NCI-H345 treated with DMSO at 0.1 percent for 48 hours (cell line): ENCODE measurements around the gene NEK11.
"Not testable (repeated sequence)": the region's sequence is repeated elsewhere in the genome, so short reads cannot be mapped to it uniquely, and the experiment has no call there.

Source experiments
- DNase-seq: peaks from one replicate; lab custom pipeline; 2025; ENCODE audit not compliant: unreplicated experiment; lab: John Stamatoyannopoulos, UW

NEK11 gene

DNA sequence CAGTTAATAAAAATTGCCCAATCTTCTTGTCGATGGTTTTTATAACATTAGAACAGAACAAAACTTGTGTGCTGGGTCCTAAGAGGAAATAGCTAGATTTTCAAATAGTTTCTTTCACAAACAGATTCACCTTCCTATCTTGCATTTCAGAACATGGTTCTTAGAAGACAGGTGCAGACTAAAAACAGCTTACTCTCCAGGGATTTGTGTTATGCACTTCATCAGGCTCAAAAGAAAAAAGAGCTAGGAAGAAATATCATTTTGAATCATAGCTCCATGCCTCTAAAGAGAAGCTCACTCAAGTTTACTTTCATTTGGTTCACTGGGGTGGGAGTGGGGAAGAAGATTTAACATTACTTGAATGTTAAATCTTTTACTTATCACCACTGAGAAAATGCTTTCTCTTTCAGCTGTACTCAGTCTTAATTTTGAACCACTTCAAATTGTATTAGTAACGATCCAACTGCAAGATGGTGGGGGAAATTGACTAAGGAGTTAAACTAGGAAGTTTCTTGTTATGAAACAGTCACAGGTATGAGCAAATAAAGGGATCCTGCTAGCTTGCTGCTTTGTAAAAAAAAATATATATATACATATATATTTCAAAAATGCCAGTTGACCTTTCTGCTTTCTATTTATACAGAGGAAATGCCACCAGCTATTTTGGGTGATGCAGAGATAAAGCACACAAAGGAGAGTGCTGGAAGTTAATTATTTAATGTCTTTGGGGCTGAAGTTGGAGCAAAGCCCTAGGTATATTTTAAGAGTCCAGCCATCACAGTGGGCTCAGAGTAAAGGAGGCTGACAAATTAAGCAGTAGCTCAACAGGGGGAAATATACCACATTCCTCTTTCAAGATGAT is 326.6 kb downstream of the NEK11 start:
- DNase-seq = no peak

DNA sequence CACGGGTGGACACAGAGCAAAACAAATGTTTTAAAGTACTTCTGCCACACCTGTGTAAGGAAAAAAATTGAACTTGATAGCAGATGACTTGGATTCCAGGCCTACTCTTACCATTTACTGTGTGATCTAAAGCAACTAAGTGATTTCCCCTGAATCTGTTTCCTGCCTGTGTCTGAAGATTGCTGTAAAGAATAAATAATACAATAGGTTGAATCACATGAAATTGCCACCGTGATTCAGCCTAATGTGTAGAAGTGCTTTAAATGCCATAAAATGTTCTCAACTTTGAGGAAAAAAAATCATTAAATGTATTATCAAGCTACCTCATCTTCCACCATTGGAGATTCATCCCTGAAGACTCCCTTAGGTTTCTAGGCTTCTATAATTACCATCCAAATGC is 327.3 kb downstream of the NEK11 start:
- no peak for DNase-seq

DNA sequence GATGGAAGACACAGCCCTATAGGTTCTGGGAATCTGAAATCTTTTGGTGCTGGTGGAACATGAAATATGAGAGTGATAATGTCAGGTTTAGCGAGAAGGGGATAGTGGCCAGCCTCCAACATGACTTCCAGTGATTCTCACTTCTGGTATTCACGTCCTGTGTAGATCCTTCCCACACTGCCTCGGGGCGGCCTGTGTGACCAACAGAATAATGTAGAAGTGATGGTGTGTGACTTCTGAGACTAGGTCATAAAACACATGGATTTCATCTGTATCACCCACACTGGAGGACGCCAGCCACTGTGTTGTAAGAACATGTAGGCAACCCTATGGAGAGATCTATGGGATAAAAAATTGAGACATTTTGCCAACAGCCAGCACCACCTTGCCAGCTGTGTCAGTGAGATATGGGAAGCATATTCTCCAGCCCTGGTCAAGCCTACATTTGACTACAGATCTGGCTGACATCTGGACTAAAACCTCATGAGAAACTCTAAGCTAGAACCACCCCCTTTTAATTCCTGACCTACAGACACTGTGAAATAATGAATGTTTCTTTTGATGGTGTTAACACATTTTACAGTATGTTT is 329.4 kb downstream of the NEK11 start:
- DNase-seq = no peak

DNA sequence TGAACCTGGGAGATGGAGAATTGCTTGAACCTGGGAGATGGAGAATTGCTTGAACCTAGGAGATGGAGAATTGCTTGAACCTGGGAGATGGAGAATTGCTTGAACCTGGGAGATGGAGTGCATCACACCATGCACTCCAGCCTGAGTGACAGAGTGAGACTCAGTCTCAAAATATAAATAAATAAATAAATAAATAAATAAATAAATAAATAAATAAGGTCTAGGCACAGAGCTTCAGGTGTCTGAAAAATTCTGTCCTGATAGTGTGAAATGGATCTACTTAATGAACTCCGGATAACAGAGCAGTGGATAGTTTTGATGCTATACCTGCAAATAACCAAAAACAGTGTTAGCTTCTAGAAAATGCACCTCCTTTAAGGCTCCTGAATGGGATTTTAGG is 330.6 kb downstream of the NEK11 start:
- DNase-seq = no peak

DNA sequence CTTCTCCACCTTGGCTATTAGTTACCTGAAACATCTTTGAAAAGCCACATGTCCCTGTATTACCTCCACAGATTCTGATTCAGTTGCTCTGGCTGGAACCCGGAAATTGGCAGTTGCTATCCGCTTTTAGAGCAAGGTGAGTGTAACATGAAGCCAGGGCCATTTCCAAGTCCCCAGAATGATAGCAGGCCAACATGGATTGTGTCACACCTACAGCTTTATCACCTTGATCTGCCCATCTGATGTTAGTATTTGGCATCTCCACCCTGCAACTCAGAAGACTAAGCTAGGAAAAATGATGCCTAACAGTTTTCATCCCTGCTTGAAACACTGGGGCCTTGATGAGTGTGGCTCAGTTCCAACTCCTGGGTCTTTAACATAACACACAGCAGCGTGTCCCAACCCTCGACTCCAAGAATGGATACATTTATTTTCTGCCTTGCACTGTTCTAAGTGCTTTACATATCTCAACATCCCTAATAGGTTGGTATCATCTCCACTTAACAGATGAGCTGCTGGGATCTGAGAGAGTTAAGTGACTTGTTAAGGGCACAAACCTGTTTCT is 333.6 kb downstream of the NEK11 start:
- no peak for DNase-seq

DNA sequence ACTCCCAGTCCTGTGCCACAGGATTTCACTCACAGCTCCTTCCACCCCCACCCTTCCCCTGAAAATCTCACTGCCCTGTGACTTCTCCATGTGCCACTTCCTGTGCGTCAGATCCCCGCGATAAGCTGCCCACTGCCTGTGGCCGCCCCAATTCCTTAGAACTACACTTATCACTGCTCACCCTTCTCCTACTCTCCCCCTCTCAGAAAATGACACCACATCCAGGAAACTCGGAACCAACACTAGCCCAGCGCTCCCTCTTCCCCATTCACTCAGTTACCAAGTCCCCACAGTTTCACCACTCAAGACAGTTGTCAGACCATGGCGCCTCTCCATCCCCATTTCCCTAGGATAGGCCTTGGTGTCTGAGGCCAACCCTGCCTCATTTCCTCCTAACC is 334.4 kb downstream of the NEK11 start:
- not testable (repeated sequence) for DNase-seq

DNA sequence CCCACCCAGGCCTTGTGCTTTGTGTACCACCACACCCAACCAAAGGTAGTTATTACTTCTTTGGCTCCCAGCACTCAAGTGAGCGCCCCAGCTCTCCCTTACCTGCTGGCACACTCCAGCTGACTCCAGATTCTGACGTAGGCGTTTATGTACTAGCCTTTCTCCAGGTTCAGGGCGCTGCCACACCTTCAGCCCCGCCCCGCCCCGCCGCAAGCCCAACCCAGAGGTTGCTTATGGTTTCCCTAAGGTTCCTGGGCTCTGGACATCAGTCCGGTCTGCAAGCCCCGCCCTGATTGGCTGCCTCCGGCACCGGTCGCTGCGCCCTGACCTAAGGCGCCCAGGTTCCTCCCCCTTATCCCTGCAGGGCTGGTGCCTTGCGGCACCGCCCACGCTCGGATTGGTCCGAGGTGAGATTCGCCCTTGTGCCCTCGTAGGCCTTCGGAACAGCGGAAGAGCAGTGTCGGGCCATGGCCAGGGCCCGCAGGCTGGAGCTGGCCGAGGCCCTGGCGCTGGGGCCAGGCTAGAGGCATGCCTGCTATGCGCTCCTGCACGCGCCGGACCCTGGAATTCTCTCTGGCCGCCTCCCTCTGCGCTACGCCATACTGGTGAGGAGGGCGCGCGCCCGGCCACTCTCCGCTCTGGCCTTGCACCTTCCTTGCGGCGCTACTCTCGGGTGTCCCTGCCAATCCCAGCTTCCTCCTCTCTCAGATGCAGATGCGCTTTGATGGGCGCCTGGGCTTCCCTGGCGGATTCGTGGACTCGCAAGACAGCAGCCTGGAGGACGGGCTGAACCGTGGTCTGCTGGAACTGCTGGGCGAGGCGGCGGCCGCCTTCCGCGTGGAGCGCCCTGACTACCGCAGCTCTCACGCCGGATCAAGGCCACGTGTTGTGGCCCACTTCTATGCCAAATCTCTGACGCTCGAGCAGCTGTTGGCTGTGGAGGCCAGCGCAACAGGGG is 335.1 kb downstream of the NEK11 start:
- DNase-seq = no peak

DNA sequence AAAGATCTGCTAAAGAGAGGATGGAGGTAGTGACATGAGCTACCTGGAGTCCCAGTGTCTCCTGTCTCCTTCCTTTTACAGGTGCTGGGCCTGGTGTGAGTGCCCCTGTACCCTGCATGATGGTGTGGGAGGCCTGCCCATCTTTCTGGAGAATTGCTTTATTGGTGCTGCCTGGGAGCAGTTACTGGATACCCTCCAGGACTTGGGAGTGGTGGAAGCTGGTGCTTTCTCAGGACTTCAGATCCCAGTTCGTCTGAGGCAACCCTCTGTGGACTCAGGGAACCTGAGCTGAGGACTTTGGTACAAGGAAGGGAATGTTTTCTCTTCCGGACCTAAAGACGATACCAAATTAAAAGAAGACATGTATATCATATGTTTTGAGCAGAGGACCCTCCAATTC is 336.6 kb downstream of the NEK11 start:
- DNase-seq = no peak

DNA sequence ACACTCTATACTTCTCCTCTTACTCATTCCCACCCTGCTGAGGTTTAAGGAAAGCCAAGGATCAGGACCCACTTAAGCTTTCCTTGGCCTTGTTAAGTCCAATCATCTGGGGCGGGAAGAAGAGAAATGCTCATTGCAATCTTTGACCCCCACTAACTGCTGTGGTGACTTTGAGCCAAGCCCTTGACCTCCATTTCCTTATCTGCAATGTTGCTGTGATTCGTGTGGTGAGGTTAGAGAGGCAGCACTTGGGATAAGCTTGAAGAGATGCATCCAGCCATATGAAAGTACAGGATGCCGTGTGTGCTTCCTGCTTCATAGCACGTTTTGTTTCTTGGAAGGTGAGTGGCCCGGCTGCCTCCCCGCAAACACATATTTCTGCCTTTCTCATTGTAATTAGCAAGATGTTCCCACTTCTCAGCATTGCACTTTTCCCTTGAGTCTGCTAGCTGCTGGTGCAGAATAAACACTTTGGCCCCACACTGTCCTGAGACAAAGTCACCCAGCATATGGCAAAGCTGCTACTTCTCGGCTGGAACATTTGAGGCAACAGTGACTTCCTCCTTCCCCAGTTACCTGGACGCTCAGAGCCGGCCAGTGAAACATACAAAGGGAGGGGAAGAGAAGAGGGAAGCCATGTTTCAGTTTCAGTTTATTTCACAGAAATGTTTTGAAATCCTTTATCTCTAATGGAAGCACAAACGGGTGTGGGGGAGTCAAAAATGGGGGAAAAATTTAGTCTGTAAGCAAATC is 344.4 kb downstream of the NEK11 start:
- DNase-seq = no peak

DNA sequence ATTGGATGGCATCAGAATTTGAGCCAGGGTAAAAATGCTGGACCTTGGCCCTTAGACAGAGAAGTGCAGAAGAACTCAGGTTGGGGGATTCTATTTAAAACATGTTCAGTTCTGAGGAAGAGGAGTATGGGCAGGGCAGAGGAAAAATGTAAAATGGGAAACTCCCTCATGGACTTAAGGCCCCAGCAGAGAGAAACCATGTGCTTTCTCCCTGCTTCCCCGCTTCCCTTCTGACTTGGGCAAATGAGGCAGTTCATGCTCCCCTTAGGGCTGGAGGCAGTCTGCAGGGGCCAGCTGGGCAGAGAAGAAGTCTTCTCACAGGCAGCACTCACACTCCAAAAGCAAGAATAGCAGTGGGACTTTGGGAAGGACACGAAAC is 345.0 kb downstream of the NEK11 start:
- DNase-seq = no peak

DNA sequence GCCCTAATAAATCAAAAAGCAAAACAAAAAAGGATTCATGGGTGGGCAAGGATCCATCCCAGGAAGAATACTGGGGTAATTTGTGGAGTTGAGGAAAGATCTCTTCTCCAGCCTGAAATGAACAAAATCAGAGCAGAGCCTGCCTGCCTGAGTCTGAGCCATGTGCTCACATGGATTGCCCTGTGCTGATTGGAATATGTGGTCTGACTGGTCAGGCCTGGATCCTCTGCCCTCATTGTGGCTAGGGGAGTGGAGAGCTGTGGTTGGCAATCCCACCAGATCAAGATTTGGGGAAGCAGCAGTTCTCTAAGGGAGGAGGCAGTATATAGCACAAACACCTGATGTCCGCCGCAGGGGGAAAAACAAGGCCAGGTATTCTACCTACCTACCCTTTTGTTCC is 348.1 kb downstream of the NEK11 start:
- DNase-seq = no peak

DNA sequence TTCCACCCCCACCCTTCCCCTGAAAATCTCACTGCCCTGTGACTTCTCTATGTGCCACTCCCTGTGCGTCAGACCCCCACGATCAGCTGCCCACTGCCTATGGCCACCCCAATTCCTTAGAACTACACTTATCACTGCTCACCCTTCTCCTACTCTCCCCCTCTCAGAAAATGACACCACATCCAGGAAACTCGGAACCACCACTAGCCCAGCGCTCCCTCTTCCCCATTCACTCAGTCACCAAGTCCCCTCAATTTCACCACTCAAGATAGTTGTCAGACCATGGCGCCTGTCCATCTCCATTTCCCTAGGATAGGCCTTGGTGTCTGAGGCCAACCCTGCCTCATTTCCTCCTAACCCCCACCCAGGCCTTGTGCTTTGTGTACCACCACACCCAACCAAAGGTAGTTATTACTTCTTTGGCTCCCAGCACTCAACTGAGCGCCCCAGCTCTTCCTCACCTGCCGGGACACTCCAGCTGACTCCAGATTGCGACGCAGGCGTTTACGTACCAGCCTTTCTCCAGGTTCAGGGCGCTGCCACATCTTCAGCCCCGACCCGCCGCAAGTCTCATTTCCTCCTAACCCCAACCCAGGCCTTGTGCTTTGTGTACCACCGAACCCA is 354.3 kb downstream of the NEK11 start:
- not testable (repeated sequence) for DNase-seq

DNA sequence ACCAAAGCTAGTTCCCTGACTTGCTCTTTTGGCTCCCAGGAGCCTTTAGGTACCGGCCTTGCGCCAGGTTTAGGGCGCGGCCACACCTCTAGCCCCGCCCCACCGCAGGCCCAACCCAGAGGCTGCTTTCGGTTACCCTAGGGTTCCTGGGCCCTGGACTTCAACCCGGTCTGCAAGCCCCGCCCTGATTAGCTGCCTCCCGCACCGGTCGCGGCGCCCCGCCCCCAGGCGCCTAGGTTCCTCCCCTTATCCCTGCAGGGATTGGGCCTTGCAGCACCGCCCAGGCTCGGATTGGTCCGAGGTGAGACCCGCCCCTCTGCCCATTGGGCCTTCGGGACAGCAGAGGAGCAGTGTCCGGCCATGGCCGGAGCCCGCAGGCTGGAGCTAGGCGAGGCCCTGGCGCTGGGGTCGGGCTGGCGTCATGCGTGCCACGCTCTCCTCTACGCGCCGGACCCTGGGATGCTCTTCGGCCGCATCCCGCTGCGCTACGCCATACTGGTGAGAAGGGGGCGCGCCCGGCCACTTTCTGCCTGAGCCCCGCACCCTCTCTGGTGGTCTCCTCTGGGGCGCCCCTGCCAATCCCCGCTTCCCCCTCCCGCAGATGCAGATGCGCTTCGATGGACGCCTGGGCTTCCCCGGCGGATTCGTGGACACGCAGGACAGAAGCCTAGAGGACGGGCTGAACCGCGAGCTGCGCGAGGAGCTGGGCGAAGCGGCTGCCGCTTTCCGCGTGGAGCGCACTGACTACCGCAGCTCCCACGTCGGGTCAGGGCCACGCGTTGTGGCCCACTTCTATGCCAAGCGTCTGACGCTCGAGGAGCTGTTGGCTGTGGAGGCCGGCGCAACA is 355.0 kb downstream of the NEK11 start, which contains the start of gene NUDT16:
Gene NUDT16 (plus strand): TSS at position 330 of the 847 bp plus-strand sequence. CDS start 31 bp downstream, at position 361.
- DNase-seq = peak; percentile 84

DNA sequence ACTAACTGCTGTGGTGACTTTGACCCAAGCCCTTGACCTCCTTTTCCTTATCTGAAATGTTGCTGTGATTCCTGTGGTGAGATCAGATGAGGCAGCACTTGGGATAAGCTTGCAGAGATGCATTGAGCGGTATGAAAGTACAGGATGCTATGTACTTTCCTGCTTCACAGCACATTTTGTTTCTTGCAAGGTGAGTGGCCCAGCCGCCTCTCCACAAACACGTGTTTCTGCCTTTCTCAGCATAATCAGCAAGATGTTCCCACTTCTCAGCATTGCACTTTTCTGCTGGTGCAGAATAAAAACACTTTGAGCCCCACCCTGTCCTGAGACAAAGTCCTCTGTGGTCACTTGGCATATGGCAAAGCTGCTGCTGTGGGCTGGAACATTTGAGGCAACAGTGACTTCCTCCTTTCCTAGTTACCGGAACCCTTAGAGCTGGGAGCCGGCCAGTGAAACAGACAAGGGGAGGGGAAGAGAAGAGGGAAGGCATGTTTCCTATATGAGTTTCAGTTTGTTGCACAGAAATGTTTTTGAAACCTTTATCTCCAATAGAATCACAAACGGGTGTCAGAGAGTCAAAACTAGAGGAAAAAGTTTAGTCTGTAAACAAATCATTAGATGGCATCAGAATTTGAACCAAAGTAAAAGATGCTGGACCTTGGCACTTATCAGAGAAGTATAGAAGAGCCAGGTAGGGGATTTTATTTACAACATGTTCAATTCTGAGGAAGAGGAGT is 359.9 kb downstream of the NEK11 start:
- no peak for DNase-seq

DNA sequence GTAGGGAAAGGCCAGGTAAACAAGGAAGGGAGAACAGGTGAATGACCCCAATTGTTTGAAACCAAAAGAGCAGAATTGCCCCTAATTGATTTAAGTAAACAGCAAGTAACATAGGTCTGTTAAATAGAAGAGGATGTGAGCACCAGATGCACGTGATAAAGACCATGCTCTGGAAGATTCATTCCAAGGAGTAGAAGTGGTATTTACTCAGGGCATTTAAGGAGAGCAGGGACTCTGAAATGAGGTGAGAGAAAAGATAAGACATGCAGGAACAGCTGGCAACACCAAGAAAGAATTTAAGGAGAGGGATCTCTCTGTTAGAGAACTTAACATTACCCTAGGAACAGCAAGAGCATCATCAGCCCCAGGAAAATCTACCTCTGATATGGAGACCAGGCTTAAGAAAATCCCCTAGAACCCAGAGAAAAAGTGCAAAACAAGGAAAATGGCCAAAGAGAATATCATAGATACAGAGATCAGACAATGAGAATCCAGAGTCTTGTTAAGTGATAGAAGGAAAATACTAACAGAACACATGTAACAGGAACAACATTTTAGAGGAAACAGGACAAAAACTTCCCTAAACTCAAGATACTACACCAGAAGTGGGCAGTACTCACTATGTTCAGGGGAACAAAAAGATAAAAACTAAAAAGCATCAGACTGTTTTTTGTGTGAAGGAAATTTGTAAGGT is 361.3 kb downstream of the NEK11 start:
- no peak for DNase-seq

DNA sequence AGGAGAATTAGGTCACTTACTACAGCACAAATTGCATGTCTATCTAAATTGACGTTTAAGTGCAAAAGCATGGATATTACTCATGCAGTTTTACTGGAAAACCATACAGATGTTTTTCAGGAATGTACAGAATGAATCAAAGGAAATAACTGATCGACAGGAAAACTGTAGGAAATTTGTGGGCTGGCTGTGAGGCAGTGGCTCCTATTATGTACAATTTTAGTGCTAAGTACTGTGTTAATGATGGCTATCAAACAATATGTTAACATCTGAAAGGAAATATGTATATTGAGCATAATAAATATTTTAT is 361.8 kb downstream of the NEK11 start:
- DNase-seq = no peak

DNA sequence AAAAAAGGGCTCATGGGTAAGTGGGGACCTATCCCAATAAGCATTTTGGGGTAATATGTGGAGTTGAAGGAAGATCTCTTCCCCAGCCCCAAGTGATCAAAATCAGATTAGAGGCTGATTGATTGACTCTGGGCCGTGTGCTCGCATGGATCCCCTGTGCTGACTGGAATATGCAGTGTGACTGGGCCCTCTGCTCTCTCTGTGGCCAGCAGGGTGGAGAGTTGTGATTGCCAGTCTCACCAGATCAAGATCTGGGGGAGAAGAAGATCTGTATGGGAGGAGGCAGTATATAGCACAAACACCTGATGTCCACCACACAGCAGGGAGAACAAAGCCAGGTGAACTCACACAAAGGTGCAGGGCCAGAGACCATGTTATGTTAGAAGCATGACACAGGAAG is 363.7 kb downstream of the NEK11 start:
- DNase-seq = no peak

DNA sequence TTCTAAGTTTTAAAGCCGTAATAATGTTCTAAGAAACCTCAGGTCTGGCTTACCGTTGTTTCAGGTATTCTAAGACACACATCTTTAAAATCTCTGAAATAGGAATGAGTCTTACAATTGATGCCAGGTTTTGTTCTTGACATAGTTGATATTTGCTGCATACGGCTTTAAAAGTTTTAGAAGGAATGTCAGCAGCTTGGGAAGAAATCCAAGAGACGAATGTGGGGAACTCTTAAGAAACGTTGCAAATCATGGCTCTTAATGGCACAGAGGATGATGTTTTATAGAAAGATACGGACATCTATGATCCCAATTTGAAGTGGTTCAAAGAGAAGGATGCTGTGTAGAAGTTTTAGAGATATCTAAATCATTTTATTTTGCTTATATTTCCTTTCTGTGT is 366.4 kb downstream of the NEK11 start:
- DNase-seq = no peak
